GM18508 (cell line): ENCODE results near the gene SARM1.
"Not testable (repeated sequence)": the region's sequence is repeated elsewhere in the genome, so short reads cannot be mapped to it uniquely, and the experiment has no call there.

Experiments used
- ATAC-seq: cut with Tn5 transposase; IDR thresholded peaks from one replicate; pipeline ENCODE4 v1.9.1; 2021; ENCODE audit warnings: moderate number of reproducible peaks; ENCODE audit not compliant: insufficient read depth, unreplicated experiment

Gene SARM1

GRCh38 chr17:28371245-28372202 is at the start of gene SARM1:
Gene SARM1, plus strand, starts transcription at chr17:28371694. Its CDS starts 339 bp downstream, at chr17:28372033.
- no peak for ATAC-seq

DNA sequence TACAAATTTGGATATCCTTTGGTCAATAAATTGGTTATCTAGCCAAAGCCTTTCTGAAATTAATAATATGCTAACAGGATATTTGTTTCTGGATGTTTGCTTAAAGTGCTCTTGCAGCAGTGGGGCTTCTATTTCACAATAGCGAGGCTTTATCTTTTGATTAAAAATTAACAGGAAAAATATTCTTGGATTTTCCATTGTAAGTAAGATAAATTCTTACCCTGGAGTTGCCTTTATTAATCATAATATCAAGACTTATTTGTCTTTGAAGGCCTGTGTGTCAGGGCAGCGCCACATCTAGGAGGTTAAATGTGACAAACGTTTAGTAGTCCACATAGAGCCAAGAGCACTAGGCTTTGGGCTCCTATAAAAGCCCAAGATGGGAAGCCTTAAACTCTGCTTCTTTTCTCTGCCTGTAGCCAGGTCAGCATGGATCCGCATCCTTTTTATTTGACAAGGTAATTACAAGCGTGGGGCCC is 47.2 kb upstream of the SARM1 start:
- no peak for ATAC-seq

- ATAC-seq = no peak
These were observed 46.7 kb upstream of the SARM1 start for GRCh38 chr17:28324781-28325180.

GRCh38 chr17:28325211-28325610 is 46.3 kb upstream of the SARM1 start:
- ATAC-seq = no peak

- ATAC-seq = no peak
These were observed 45.4 kb upstream of the SARM1 start for GRCh38 chr17:28326114-28326513.

DNA sequence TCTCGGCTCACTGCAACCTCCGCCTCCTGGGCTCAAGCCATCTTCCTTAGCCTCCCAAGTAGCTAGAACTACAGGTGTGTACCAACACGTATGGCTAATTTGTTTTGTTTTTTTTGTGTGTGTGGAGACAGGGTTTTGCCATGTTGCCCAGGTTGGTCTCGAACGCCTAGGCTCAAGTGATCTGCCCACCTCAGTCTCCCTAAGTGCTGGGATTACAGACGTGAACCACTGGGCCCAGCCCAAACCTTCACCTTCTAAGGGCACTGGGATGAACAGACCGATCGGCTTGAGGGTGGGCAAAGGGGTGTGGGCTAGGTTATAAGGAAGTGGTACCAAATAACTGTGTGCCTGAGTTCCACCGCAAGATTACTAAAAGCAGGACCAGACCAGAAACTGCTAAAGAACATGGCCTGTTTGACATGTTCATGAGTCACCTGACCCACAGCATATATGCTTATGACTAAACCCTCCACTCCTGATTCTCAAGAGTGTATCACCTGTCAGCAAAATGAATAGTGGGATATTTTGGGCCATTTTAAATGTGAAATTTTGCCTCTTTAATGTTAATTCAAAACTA is 44.4 kb upstream of the SARM1 start:
- ATAC-seq = no peak

- ATAC-seq = no peak
These were observed 43.8 kb upstream of the SARM1 start for GRCh38 chr17:28327709-28328108.

- no peak for ATAC-seq
These were observed 43.2 kb upstream of the SARM1 start for GRCh38 chr17:28328325-28328724.

GRCh38 chr17:28330671-28331070 is 40.8 kb upstream of the SARM1 start:
- ATAC-seq = no peak

DNA sequence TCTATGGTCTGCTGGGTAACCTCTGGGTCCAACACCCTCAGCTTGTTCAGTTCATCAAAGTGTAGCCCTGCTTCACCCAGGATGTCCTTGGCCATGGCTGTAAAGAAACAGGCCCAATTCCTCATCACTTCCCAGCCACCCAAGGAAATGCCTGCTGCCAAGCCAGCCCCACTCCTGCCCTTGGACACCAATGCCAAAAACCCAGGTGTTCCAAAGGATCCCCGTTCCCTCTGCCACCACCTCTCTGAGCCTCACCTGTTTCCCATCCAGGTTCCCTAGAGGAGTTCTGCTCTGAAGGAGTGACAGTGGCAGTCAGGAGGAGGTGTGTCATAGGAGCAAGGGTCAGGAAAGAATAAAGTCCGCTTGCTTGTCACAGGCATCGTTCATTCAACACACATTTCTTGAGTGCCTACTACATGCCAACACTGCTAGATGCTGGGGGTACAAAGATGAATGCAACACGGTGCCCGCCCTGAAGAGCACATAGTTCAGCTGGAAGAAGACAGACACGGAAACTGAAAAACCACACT is 39.5 kb upstream of the SARM1 start:
- no peak for ATAC-seq

GRCh38 chr17:28333083-28333746 is 38.3 kb upstream of the SARM1 start:
- ATAC-seq = no peak

DNA sequence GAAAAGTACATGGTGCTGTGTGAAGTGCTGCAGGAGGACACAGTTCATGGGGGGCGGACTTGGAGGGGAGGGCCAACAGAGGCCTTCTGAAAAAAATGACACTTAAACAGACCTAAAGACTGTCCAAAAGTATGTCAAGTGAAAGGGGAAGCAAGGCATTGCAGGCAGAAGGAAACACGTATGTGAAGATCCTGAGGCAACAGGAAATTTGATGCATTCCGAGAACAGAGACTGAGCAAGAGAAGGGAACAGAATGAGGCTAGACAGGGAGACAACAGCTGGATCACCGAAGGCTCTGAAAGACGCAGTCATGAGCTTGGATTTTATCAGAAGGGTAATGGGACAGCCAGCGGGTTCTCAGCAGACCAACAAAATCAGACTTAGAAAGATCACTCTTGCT is 37.3 kb upstream of the SARM1 start:
- ATAC-seq = no peak

GRCh38 chr17:28334666-28335200 is 36.8 kb upstream of the SARM1 start:
- no peak for ATAC-seq

GRCh38 chr17:28335201-28335958 is 36.1 kb upstream of the SARM1 start, which contains the start of the genes IFT20 and TNFAIP1:
Gene IFT20, minus strand, starts transcription at chr17:28335472. Its CDS starts 3,487 bp downstream, at chr17:28331985.
Gene TNFAIP1, plus strand, starts transcription at chr17:28335761. Its CDS starts 3,761 bp downstream, at chr17:28339522.
- peak; percentile 92 for ATAC-seq

DNA sequence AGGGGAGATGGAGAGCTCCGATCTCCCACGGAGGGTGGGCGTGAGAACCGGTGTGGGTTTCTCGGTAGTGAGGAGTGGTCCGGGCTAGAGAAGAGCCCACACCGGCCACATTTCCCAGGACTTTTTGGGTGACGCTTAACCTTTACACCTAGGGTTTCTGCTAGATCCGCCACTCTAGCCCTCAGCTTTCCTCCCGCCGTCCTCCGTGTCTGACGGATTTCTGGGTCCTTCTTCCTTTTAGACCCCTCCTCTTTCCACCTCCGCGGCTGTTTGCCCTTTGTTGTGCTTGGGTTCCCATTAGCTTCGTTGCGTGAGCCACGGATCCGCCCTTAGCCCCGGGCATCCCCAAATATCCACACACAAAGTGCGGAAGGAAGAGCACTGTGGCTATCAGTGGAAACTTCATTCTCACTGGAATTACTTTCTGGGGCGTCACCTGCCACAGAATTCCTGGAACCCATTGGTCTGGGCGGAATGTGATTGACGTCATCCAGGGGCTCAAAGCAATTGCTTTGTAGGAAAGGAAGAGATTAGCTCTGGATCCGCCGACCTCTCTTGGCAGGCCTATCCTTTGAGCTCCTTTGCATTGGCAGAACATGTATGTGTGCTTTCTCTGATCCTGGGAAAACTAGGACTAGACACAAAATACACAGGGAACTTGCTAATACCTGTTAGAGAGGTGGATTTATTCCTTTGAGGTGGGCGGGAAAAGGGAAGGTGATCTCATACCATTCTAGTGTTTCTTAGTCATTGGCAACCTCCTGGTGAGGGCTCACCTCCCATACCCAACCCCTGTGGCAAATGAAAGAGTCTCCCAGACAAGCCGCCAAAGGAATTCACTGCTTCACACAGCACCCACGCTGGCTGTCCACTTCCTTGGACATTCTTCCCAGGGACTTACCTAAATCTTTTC is 35.3 kb upstream of the SARM1 start:
- ATAC-seq = no peak

DNA sequence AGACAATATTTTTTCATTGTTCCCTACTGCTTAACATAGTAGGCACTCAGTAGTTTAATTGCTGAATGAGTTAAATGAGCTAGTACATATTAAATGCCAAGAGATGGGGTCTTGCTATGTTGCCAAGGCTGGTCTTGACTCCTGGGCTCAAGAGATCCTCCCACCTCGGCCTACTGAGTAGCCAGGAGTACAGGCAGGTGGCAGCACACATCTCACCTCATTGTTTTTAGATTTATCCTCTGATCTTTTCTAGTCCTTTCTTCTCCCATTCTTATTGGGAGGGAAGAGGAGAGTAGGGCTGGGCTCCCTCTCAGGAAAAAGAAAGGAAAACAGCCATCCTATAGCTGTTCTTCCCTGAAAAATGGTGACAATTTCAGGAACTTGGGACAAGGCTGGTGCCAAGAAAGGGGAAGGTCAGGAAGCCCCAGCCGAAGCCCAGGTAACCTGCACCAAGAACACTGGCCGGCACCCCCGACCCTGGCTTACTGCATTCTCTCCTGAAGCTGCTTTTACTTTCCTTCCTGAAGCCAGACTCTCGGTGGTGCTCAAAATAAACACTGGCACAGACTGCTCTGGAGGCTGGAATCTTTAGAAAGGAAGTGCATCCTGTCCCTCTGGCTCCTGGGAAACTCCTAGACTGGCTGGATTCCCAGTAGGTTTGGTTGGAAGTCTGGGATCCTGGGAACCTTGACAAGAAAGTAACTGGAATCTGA is 33.3 kb upstream of the SARM1 start:
- ATAC-seq = no peak

DNA sequence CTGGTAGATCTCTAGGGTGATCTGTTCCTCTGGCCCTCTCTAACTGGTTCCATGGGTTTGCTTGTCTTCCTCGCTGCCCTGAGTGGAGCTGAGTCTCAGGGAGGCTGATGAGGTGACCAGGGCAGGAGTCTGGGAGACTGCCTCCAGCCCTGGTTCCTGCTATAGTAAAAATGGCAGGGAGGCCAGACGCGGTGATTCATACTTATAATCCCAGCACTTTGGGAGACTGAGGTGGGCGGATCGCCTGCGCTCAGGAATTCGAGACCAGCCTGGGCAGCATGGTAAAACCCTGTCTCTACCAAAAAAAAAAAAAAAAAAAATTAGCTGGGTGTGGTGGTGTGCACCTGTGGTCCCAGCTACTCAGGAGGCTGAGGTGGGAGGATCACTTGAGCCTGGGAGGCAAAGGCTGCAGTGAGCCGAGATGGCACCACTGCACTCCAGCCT is 32.7 kb upstream of the SARM1 start:
- not testable (repeated sequence) for ATAC-seq

DNA sequence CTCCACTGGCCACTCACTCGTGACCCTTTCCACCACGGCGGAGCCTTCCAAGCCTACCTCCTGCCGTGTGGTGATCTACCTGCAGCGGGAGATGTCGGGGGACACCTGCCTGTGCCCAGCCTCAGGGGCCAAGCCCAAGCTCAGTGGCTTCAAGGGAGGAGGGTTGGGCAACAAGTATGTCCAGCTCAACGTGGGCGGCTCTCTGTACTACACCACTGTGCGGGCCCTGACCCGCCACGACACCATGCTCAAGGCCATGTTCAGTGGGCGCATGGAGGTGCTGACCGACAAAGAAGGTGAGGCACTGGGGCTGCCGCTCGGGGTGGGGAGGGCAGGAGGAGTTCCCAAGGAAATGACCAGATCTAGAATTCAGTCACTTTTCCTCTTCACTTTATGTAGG is 32.1 kb upstream of the SARM1 start:
- no peak for ATAC-seq
